OCI-LY7 (cell line): Measurements from ENCODE around the gene KCNIP4.

Source experiments
- EZH2phosphoT487 ChIP-seq: fragments of 200-600 bp; sonication (generic); IDR thresholded peaks from 2 replicates; pipeline ENCODE4 v1.6.1; 2018; ENCODE audit warnings: low read depth, borderline replicate concordance, mild to moderate bottlenecking, mixed run types, antibody characterized with exemption, low read length, moderate library complexity, mixed read lengths
- TF ChIP-seq, protein P1 (sequence below): fragments of 200-600 bp; sonication (generic); conservative IDR thresholded peaks from 2 replicates; pipeline ENCODE4 v1.5.1; 2014; ENCODE audit warnings: mild to moderate bottlenecking, antibody characterized with exemption, low read length, moderate library complexity, mixed read lengths

DNA sequence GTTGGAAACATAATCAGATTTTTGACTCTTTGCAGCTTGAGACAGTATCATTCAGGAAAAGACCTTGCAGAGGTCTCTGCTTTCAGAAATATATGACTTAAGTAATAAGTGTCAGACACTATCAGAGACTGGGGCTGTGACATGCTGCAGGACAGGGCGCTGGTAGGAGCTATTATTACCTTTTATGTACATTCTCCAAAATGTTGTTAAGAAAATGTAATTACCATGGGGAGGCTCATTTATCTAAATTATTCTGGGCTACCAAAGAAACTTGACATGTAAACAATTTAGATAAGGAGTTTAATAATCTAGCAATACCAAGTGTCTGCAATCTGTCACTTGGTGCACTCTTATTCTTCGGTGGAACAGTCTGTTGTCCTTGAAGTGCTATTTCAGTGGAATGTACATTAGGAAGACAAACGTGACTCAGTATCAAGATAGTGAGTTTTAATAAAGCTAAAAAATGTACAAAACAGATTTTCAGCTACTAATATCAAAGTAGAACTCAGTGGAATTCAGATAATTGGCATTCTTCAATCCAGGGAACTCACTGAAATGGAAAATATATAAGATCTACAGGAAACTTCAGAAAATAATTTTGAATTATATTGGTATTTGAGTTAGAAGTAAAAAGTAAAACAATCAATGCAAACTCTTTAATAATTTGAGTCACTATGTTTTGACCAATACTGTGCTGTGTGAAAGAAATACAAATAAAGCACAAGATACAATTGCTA, 214.5 kb downstream of the KCNIP4 start:
- TF ChIP-seq, protein P1, sequence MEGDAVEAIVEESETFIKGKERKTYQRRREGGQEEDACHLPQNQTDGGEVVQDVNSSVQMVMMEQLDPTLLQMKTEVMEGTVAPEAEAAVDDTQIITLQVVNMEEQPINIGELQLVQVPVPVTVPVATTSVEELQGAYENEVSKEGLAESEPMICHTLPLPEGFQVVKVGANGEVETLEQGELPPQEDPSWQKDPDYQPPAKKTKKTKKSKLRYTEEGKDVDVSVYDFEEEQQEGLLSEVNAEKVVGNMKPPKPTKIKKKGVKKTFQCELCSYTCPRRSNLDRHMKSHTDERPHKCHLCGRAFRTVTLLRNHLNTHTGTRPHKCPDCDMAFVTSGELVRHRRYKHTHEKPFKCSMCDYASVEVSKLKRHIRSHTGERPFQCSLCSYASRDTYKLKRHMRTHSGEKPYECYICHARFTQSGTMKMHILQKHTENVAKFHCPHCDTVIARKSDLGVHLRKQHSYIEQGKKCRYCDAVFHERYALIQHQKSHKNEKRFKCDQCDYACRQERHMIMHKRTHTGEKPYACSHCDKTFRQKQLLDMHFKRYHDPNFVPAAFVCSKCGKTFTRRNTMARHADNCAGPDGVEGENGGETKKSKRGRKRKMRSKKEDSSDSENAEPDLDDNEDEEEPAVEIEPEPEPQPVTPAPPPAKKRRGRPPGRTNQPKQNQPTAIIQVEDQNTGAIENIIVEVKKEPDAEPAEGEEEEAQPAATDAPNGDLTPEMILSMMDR, result no peak
- TF ChIP-seq EZH2phosphoT487, result no peak
